HFF-Myc (cell line): Measurements from ENCODE around the gene EIF2D.
"Not testable (repeated sequence)": the region's sequence is repeated elsewhere in the genome, so short reads cannot be mapped to it uniquely, and the experiment has no call there.

Source experiments
- DNase-seq: peaks from one replicate; pipeline ENCODE4 v3.0.0-alpha.2; 2011; ENCODE audit warnings: low read depth; ENCODE audit errors: extremely low read depth
- H3K4me3 ChIP-seq: replicated peaks from 2 replicates; pipeline ENCODE4 v1.5.1; 2011; ENCODE audit warnings: low read depth, mild to moderate bottlenecking, control low read depth, low read length
- CTCF ChIP-seq: IDR thresholded peaks from 2 replicates; pipeline ENCODE4 v1.5.1; 2012; ENCODE audit warnings: mild to moderate bottlenecking, low read depth, low read length, control low read depth; ENCODE audit errors: missing control alignments

Gene EIF2D

GRCh38 chr1:206582537-206582936 is 29.7 kb downstream of the EIF2D start:
- H3K4me3 ChIP-seq, result no peak overlapping the region
- no peak for DNase-seq
- no peak for TF ChIP-seq CTCF

- TF ChIP-seq CTCF, result no peak
- no peak for DNase-seq
- H3K4me3 ChIP-seq, result no peak overlapping the region
Observed at GRCh38 chr1:206581571-206581981, 30.7 kb downstream of the EIF2D start.

GRCh38 chr1:206581114-206581497 is 31.2 kb downstream of the EIF2D start:
- DNase-seq, result not testable (repeated sequence)

GRCh38 chr1:206580438-206581113 is 31.7 kb downstream of the EIF2D start:
- DNase-seq, result no peak
- no peak for TF ChIP-seq CTCF
- H3K4me3 ChIP-seq, result no peak overlapping the region

More at GRCh38 chr1:206581114-206581497, 31.2 kb downstream of the EIF2D start:
- H3K4me3 ChIP-seq, result not testable (repeated sequence)

GRCh38 chr1:206579747-206580437 is 32.4 kb downstream of the EIF2D start:
- no peak for DNase-seq
- no peak for TF ChIP-seq CTCF
- no peak overlapping the region for H3K4me3 ChIP-seq

- DNase-seq, result no peak
- H3K4me3 ChIP-seq, result no peak overlapping the region
- TF ChIP-seq CTCF, result no peak
Observed at GRCh38 chr1:206578978-206579374, 33.3 kb downstream of the EIF2D start.

- TF ChIP-seq CTCF, result no peak
- H3K4me3 ChIP-seq, result no peak overlapping the region
- peak; percentile 27 for DNase-seq
Observed at GRCh38 chr1:206578068-206578977, 33.9 kb downstream of the EIF2D start.
